ENCODE results near the gene SLC6A5.
"Not testable (repeated sequence)": the region's sequence is repeated elsewhere in the genome, so short reads cannot be mapped to it uniquely, and the experiment has no call there.

Gene SLC6A5

GRCh38 chr11:20579725-20580124 lies 19.7 kb upstream of the SLC6A5 start:
- not testable (repeated sequence) for H3K4me1 ChIP-seq (ENCODE audit: control insufficient read depth, insufficient read depth, low read length); H3K36me3 ChIP-seq (ENCODE audit: control insufficient read depth, insufficient read depth, low read length); H3K9ac ChIP-seq (ENCODE audit: low read length); H3K9me3 ChIP-seq (ENCODE audit: control insufficient read depth, low read length); H3K4me3 ChIP-seq (ENCODE audit: low read length); H3K27me3 ChIP-seq (ENCODE audit: control insufficient read depth, insufficient read depth, low read length)

- Histone ChIP-seq H3K4me3 (ENCODE audit: low read length) (no peak overlapping the region), H3K36me3 (ENCODE audit: control insufficient read depth, insufficient read depth, low read length) (no peaks in the 10 kb centered on the region), H3K9me3 (ENCODE audit: control insufficient read depth, low read length) (no peaks in the 10 kb centered on the region), H3K4me1 (ENCODE audit: control insufficient read depth, insufficient read depth, low read length) (no peaks in the 10 kb centered on the region), H3K27me3 (ENCODE audit: control insufficient read depth, insufficient read depth, low read length) (no peaks in the 10 kb centered on the region), H3K9ac (ENCODE audit: low read length) (no peak overlapping the region)
Observed at GRCh38 chr11:20583201-20583600, 16.2 kb upstream of the SLC6A5 start.

GRCh38 chr11:20584093-20584774 lies 15.2 kb upstream of the SLC6A5 start:
- H3K9me3 ChIP-seq (ENCODE audit: control insufficient read depth, low read length): no peaks in the 10 kb centered on the region
- H3K9ac ChIP-seq (ENCODE audit: low read length): no peak overlapping the region
- H3K27me3 ChIP-seq (ENCODE audit: control insufficient read depth, insufficient read depth, low read length): no peaks in the 10 kb centered on the region
- no peak overlapping the region for H3K4me3 ChIP-seq (ENCODE audit: low read length)
- H3K4me1 ChIP-seq (ENCODE audit: control insufficient read depth, insufficient read depth, low read length): no peaks in the 10 kb centered on the region
- no peaks in the 10 kb centered on the region for H3K36me3 ChIP-seq (ENCODE audit: control insufficient read depth, insufficient read depth, low read length)

GRCh38 chr11:20589796-20590195 lies 9.6 kb upstream of the SLC6A5 start:
- H3K9ac ChIP-seq (ENCODE audit: low read length): no peak overlapping the region
- H3K27me3 ChIP-seq (ENCODE audit: control insufficient read depth, insufficient read depth, low read length): peaks cover 8% of the 10 kb centered on the region
- no peaks in the 10 kb centered on the region for H3K4me1 ChIP-seq (ENCODE audit: control insufficient read depth, insufficient read depth, low read length)
- no peak overlapping the region for H3K4me3 ChIP-seq (ENCODE audit: low read length)
- no peaks in the 10 kb centered on the region for H3K9me3 ChIP-seq (ENCODE audit: control insufficient read depth, low read length)
- no peaks in the 10 kb centered on the region for H3K36me3 ChIP-seq (ENCODE audit: control insufficient read depth, insufficient read depth, low read length)

- Histone ChIP-seq H3K9ac (ENCODE audit: low read length) (no peak overlapping the region), H3K36me3 (ENCODE audit: control insufficient read depth, insufficient read depth, low read length) (no peaks in the 10 kb centered on the region), H3K4me3 (ENCODE audit: low read length) (no peak overlapping the region), H3K4me1 (ENCODE audit: control insufficient read depth, insufficient read depth, low read length) (no peaks in the 10 kb centered on the region), H3K27me3 (ENCODE audit: control insufficient read depth, insufficient read depth, low read length) (peaks cover 13% of the 10 kb centered on the region), H3K9me3 (ENCODE audit: control insufficient read depth, low read length) (no peaks in the 10 kb centered on the region)
Observed at GRCh38 chr11:20590381-20590780, 9.0 kb upstream of the SLC6A5 start.

GRCh38 chr11:20592741-20593140 lies 6.7 kb upstream of the SLC6A5 start:
- Histone ChIP-seq H3K36me3 (ENCODE audit: control insufficient read depth, insufficient read depth, low read length) (no peaks in the 10 kb centered on the region), H3K9me3 (ENCODE audit: control insufficient read depth, low read length) (no peaks in the 10 kb centered on the region), H3K4me1 (ENCODE audit: control insufficient read depth, insufficient read depth, low read length) (peaks cover 9% of the 10 kb centered on the region), H3K27me3 (ENCODE audit: control insufficient read depth, insufficient read depth, low read length) (peaks cover 36% of the 10 kb centered on the region), H3K9ac (ENCODE audit: low read length) (no peak overlapping the region), H3K4me3 (ENCODE audit: low read length) (no peak overlapping the region)

GRCh38 chr11:20594274-20595061 lies 4.9 kb upstream of the SLC6A5 start:
- Histone ChIP-seq H3K9me3 (ENCODE audit: control insufficient read depth, low read length) (no peaks in the 10 kb centered on the region), H3K27me3 (ENCODE audit: control insufficient read depth, insufficient read depth, low read length) (peaks cover 54% of the 10 kb centered on the region), H3K36me3 (ENCODE audit: control insufficient read depth, insufficient read depth, low read length) (no peaks in the 10 kb centered on the region), H3K9ac (ENCODE audit: low read length) (no peak overlapping the region), H3K4me1 (ENCODE audit: control insufficient read depth, insufficient read depth, low read length) (peaks cover 9% of the 10 kb centered on the region), H3K4me3 (ENCODE audit: low read length) (no peak overlapping the region)

GRCh38 chr11:20595101-20595500 lies 4.3 kb upstream of the SLC6A5 start:
- Histone ChIP-seq H3K4me3 (ENCODE audit: low read length) (no peak overlapping the region), H3K27me3 (ENCODE audit: control insufficient read depth, insufficient read depth, low read length) (peaks cover 60% of the 10 kb centered on the region), H3K9me3 (ENCODE audit: control insufficient read depth, low read length) (no peaks in the 10 kb centered on the region), H3K9ac (ENCODE audit: low read length) (no peak overlapping the region), H3K4me1 (ENCODE audit: control insufficient read depth, insufficient read depth, low read length) (peaks cover 9% of the 10 kb centered on the region), H3K36me3 (ENCODE audit: control insufficient read depth, insufficient read depth, low read length) (no peaks in the 10 kb centered on the region)

- Histone ChIP-seq H3K9ac (ENCODE audit: low read length) (no peak overlapping the region), H3K9me3 (ENCODE audit: control insufficient read depth, low read length) (no peaks in the 10 kb centered on the region), H3K4me3 (ENCODE audit: low read length) (no peak overlapping the region), H3K27me3 (ENCODE audit: control insufficient read depth, insufficient read depth, low read length) (peaks cover 74% of the 10 kb centered on the region), H3K36me3 (ENCODE audit: control insufficient read depth, insufficient read depth, low read length) (no peaks in the 10 kb centered on the region), H3K4me1 (ENCODE audit: control insufficient read depth, insufficient read depth, low read length) (peaks cover 9% of the 10 kb centered on the region)
Observed at GRCh38 chr11:20596205-20597153, 2.9 kb upstream of the SLC6A5 start.

GRCh38 chr11:20597154-20597679 lies 2.2 kb upstream of the SLC6A5 start:
- Histone ChIP-seq H3K27me3 (ENCODE audit: control insufficient read depth, insufficient read depth, low read length) (peaks cover 81% of the 10 kb centered on the region), H3K9ac (ENCODE audit: low read length) (no peak overlapping the region), H3K36me3 (ENCODE audit: control insufficient read depth, insufficient read depth, low read length) (no peaks in the 10 kb centered on the region), H3K4me1 (ENCODE audit: control insufficient read depth, insufficient read depth, low read length) (peaks cover 9% of the 10 kb centered on the region), H3K9me3 (ENCODE audit: control insufficient read depth, low read length) (no peaks in the 10 kb centered on the region), H3K4me3 (ENCODE audit: low read length) (no peak overlapping the region)

- H3K4me3 ChIP-seq (ENCODE audit: low read length): no peak overlapping the region
- H3K9ac ChIP-seq (ENCODE audit: low read length): no peak overlapping the region
- H3K27me3 ChIP-seq (ENCODE audit: control insufficient read depth, insufficient read depth, low read length): peaks cover 83% of the 10 kb centered on the region
- no peaks in the 10 kb centered on the region for H3K36me3 ChIP-seq (ENCODE audit: control insufficient read depth, insufficient read depth, low read length)
- H3K4me1 ChIP-seq (ENCODE audit: control insufficient read depth, insufficient read depth, low read length): peaks cover 9% of the 10 kb centered on the region
- no peaks in the 10 kb centered on the region for H3K9me3 ChIP-seq (ENCODE audit: control insufficient read depth, low read length)
Observed at GRCh38 chr11:20597680-20598484, 1.5 kb upstream of the SLC6A5 start.
